HCT116 (cell line): ENCODE results near the gene RNF180. TPM values are rescaled to one million over a fixed set of nuclear protein-coding genes. Genes with fewer than 3 reads are reported as not detected.

Experiments
- ATAC-seq: fragments of 200-7000 bp; cut with Tn5 transposase; 2 replicates; pipeline ENCODE4 v1.9.1; 2020; ENCODE audit warnings: mild to moderate bottlenecking, moderate library complexity
- BruUV-seq: library from RNA; stranded (reverse); fragments of 400-500 nt; replicated peaks from 2 replicates; lab custom pipeline; 2021; lab: Mats Ljungman, UMichigan
- CTCF ChIA-PET: fragments of 300-600 bp; sonication (Branson Sonifier 250); formaldehyde crosslinking; loops from one replicate; lab custom pipeline; 2021; ENCODE audit warnings: antibody characterized with exemption; lab: Charles Lee
- POLR2A ChIA-PET: fragments of 300-600, 350-600 bp; sonication (Branson Sonifier 250); formaldehyde crosslinking; loops from one replicate; lab custom pipeline; 2021; ENCODE audit warnings: antibody characterized with exemption; lab: Charles Lee
- RAD21 ChIA-PET, 2 experiments: fragments of 300-600 bp; sonication (Branson Sonifier 250); formaldehyde crosslinking; loops; one replicate each; lab custom pipeline; 2023; ENCODE audit warnings: low total read pairs in 2 of 2; ENCODE audit not compliant: uncharacterized antibody in 2 of 2, unreplicated experiment in 2 of 2, low non-redundant PET in 1 of 2; lab: Charles Lee
- DNase-seq: peaks from one replicate; pipeline ENCODE4 v3.0.0-alpha.2; 2010; ENCODE audit warnings: low read depth, low spot score
- H2AFZ ChIP-seq: fragments of 200-600 bp; shearing (Covaris generic), sonication (generic); 2 replicates; pipeline ENCODE4 v1.6.1; 2017; ENCODE audit warnings: low read depth, mixed run types, mixed read lengths, antibody characterized with exemption, low read length; ENCODE audit not compliant: poor library complexity, severe bottlenecking
- H3K27ac ChIP-seq: 2 replicates; pipeline ENCODE4 v1.5.1; 2012; ENCODE audit warnings: low read depth, low read length
- H3K27me3 ChIP-seq: fragments of 200-600 bp; sonication (generic); 2 replicates; pipeline ENCODE4 v1.6.1; 2016; ENCODE audit warnings: mixed run types, low read length, mixed read lengths; ENCODE audit not compliant: insufficient read depth
- H3K36me3 ChIP-seq, 2 experiments: fragments of 200-500 bp in 1 of 2; fragments of 200-600 bp in 1 of 2; sonication (Bioruptor generic) in 1 of 2; sonication (generic) in 1 of 2; 2 replicates each; pipeline versions ENCODE4 v1.5.1 to v1.6.1; 2014 to 2016; ENCODE audit warnings: low read length in 2 of 2, inconsistent platforms in 1 of 2, mixed read lengths in 1 of 2, mixed run types in 1 of 2; ENCODE audit not compliant: insufficient read depth in 2 of 2, control insufficient read depth in 1 of 2
- H3K4me1 ChIP-seq, 2 experiments: fragments of 200-600 bp in 1 of 2; sonication (generic) in 1 of 2; 2 replicates each; pipeline versions ENCODE4 v1.5.1 to v1.6.1; 2012 to 2017; ENCODE audit warnings: low read length in 2 of 2, inconsistent platforms in 1 of 2, mild to moderate bottlenecking in 1 of 2, mixed read lengths in 1 of 2, mixed run types in 1 of 2, moderate library complexity in 1 of 2; ENCODE audit not compliant: insufficient read depth in 2 of 2, control insufficient read depth in 1 of 2
- H3K4me2 ChIP-seq: fragments of 200-600 bp; sonication (generic); 2 replicates; pipeline ENCODE4 v1.6.1; 2017; ENCODE audit warnings: mixed run types, low read length, mixed read lengths
- H3K4me3 ChIP-seq, 2 experiments: fragments of 200-600 bp in 1 of 2; sonication (generic) in 1 of 2; replicated peaks in 1 of 2; 2 replicates each; pipeline ENCODE4 v1.5.1; 2011 to 2016; ENCODE audit warnings: low read length in 2 of 2, control low read depth in 1 of 2, low read depth in 1 of 2, mild to moderate bottlenecking in 1 of 2, mixed read lengths in 1 of 2, mixed run types in 1 of 2
- H3K79me2 ChIP-seq: fragments of 200-600 bp; sonication (generic); 2 replicates; pipeline ENCODE4 v1.6.1; 2017; ENCODE audit warnings: mild to moderate bottlenecking, mixed run types, low read length, moderate library complexity, mixed read lengths; ENCODE audit not compliant: insufficient read depth
- H3K9ac ChIP-seq: fragments of 200-600 bp; sonication (generic); 2 replicates; pipeline ENCODE4 v1.6.1; 2016; ENCODE audit warnings: low read length, mixed read lengths
- H3K9me2 ChIP-seq: fragments of 200-600 bp; sonication (generic), shearing (Covaris generic); 2 replicates; pipeline ENCODE4 v1.6.1; 2017; ENCODE audit warnings: mixed run types, mild to moderate bottlenecking, moderate library complexity; ENCODE audit not compliant: insufficient read depth
- H3K9me3 ChIP-seq, 2 experiments: fragments of 200-500 bp in 1 of 2; fragments of 200-600 bp in 1 of 2; sonication (Bioruptor generic) in 1 of 2; sonication (generic) in 1 of 2; 2 replicates each; pipeline ENCODE4 v1.6.1; 2014 to 2017; ENCODE audit warnings: low read length in 2 of 2, mixed read lengths in 2 of 2, inconsistent platforms in 1 of 2, low read depth in 1 of 2, mild to moderate bottlenecking in 1 of 2, mixed run types in 1 of 2, moderate library complexity in 1 of 2; ENCODE audit not compliant: control insufficient read depth in 1 of 2, insufficient read depth in 1 of 2
- H4K20me1 ChIP-seq: fragments of 200-600 bp; sonication (generic), shearing (Covaris generic); 2 replicates; pipeline ENCODE4 v1.6.1; 2017; ENCODE audit warnings: mixed run types, mild to moderate bottlenecking, moderate library complexity; ENCODE audit not compliant: insufficient read depth
- CBX3 ChIP-seq: IDR thresholded peaks from 2 replicates; pipeline ENCODE4 v1.6.1; 2012; ENCODE audit warnings: low read depth
- CEBPB ChIP-seq: IDR thresholded peaks from 2 replicates; pipeline ENCODE4 v1.6.1; 2012; ENCODE audit warnings: low read depth
- CTCF ChIP-seq, 3 experiments: fragments of 200-600 bp in 1 of 3; sonication (generic) in 1 of 3; IDR thresholded peaks in 2 of 3; conservative IDR thresholded peaks in 1 of 3; 2 replicates each; pipeline ENCODE4 v1.5.1; 2012 to 2017; ENCODE audit warnings: low read depth in 2 of 3, low read length in 2 of 3, antibody characterized with exemption in 1 of 3, borderline replicate concordance in 1 of 3, control low read depth in 1 of 3, mild to moderate bottlenecking in 1 of 3, mixed read lengths in 1 of 3, mixed run types in 1 of 3, moderate library complexity in 1 of 3; ENCODE audit not compliant: insufficient read depth in 1 of 3
- EGR1 ChIP-seq: IDR thresholded peaks from 2 replicates; pipeline ENCODE4 v1.6.1; 2012; ENCODE audit warnings: low read depth
- ELF1 ChIP-seq: IDR thresholded peaks from 2 replicates; pipeline ENCODE4 v1.6.1; 2012; ENCODE audit warnings: low read depth, borderline replicate concordance
- EZH2 ChIP-seq: fragments of 200-600 bp; sonication (generic); IDR thresholded peaks from 2 replicates; pipeline ENCODE4 v1.6.1; 2017; ENCODE audit warnings: antibody characterized with exemption, mixed run types
- EZH2phosphoT487 ChIP-seq: fragments of 200-600 bp; IDR thresholded peaks from 2 replicates; pipeline ENCODE4 v1.6.1; 2018; ENCODE audit warnings: antibody characterized with exemption, borderline replicate concordance
- FOSL1 ChIP-seq: IDR thresholded peaks from 2 replicates; pipeline ENCODE4 v1.6.1; 2012; ENCODE audit warnings: low read depth
- JUND ChIP-seq: IDR thresholded peaks from 2 replicates; pipeline ENCODE4 v1.6.1; 2012
- POLR2AphosphoS5 ChIP-seq: IDR thresholded peaks from 2 replicates; pipeline ENCODE4 v1.6.1; 2011; ENCODE audit warnings: mild to moderate bottlenecking, low read depth, low read length, moderate library complexity
- RAD21 ChIP-seq: IDR thresholded peaks from 2 replicates; pipeline ENCODE4 v1.6.1; 2012; ENCODE audit warnings: low read depth, mild to moderate bottlenecking
- SIN3A ChIP-seq: IDR thresholded peaks from 2 replicates; pipeline ENCODE4 v1.6.1; 2012; ENCODE audit warnings: low read depth
- YY1 ChIP-seq: IDR thresholded peaks from 2 replicates; pipeline ENCODE4 v1.6.1; 2011; ENCODE audit warnings: low read length, low read depth, moderate library complexity, mild to moderate bottlenecking; ENCODE audit not compliant: insufficient replicate concordance; ENCODE audit errors: extremely low read depth
- ZNF274 ChIP-seq: fragments of 200-500 bp; sonication (Bioruptor generic); IDR thresholded peaks from 2 replicates; pipeline ENCODE4 v1.6.1; 2014; ENCODE audit warnings: mild to moderate bottlenecking, low read depth, low read length, inconsistent platforms
- intact Hi-C: fragments of 100-400 bp; cut with micrococcal nuclease; formaldehyde crosslinking; loops from 2 replicates; pipeline ENCODE4 v1.10.0; 2022
- total RNA-seq: library from RNA; stranded (reverse); gene quantifications from one replicate; pipeline ENCODE4 v1.2.1, GENCODE V29; 2021; ENCODE audit not compliant: unreplicated experiment
- TF ChIP-seq, protein P1 (sequence below): IDR thresholded peaks from 2 replicates; pipeline ENCODE4 v1.6.1; 2012; ENCODE audit warnings: low read depth

RNF180 gene
- total RNA-seq, 1 experiment from 2014 or later, result not detected

- TF ChIP-seq FOSL1 (no peak), EGR1 (no peak)
- TF ChIP-seq, protein P1, sequence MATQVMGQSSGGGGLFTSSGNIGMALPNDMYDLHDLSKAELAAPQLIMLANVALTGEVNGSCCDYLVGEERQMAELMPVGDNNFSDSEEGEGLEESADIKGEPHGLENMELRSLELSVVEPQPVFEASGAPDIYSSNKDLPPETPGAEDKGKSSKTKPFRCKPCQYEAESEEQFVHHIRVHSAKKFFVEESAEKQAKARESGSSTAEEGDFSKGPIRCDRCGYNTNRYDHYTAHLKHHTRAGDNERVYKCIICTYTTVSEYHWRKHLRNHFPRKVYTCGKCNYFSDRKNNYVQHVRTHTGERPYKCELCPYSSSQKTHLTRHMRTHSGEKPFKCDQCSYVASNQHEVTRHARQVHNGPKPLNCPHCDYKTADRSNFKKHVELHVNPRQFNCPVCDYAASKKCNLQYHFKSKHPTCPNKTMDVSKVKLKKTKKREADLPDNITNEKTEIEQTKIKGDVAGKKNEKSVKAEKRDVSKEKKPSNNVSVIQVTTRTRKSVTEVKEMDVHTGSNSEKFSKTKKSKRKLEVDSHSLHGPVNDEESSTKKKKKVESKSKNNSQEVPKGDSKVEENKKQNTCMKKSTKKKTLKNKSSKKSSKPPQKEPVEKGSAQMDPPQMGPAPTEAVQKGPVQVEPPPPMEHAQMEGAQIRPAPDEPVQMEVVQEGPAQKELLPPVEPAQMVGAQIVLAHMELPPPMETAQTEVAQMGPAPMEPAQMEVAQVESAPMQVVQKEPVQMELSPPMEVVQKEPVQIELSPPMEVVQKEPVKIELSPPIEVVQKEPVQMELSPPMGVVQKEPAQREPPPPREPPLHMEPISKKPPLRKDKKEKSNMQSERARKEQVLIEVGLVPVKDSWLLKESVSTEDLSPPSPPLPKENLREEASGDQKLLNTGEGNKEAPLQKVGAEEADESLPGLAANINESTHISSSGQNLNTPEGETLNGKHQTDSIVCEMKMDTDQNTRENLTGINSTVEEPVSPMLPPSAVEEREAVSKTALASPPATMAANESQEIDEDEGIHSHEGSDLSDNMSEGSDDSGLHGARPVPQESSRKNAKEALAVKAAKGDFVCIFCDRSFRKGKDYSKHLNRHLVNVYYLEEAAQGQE, result no peak
Observed at GRCh38 chr5:64285188-64286130, 119.8 kb downstream of the RNF180 start (continued).

DNA sequence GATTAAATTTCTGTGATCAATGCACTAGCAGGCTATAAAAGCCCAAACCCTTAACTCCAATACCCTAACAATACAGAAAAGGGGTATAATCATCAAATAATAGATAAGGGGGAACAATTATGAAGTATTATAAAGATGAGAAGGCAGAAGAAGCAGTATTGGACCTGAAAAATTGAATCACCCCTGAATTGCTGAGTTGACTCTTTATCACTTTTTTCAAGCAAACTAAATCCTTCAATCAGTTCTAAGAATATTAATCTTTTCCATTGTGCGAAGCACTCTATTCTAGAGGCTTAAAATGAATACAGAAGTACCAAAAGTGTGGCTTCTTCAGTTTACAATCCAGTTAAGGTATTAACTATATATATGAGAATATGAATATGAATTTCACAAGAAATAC is 120.7 kb downstream of the RNF180 start:
- no peak overlapping the region for H3K4me3 ChIP-seq
- no peak for DNase-seq
- ChIA-PET RAD21 (no interaction called here), CTCF (no interaction called here), POLR2A (no interaction called here)
- H3K9ac ChIP-seq, result no peak overlapping the region
- no peak for TF ChIP-seq CBX3
- no peak for TF ChIP-seq JUND
- TF ChIP-seq, protein P1, result no peak
- TF ChIP-seq POLR2AphosphoS5, result no peak
- TF ChIP-seq SIN3A, result no peak
- TF ChIP-seq ELF1, result no peak
- TF ChIP-seq CEBPB, result no peak
- no peak for TF ChIP-seq FOSL1
- no peak for TF ChIP-seq CTCF (IDR thresholded peaks at IDR 0.05 in 2 of 3, conservative IDR thresholded peaks at IDR 0.05 in 1 of 3; ENCODE audit: borderline replicate concordance in 1 of 3, insufficient read depth in 1 of 3, low read depth in 2 of 3, low read length in 2 of 3)
- no peak for TF ChIP-seq RAD21
- TF ChIP-seq EZH2, result no peak
- no peak for TF ChIP-seq EZH2phosphoT487
- TF ChIP-seq EGR1, result no peak
- no peak for TF ChIP-seq ZNF274
- no peak for TF ChIP-seq YY1
- no peaks in the 10 kb centered on the region for H3K9me2 ChIP-seq
- no TSS peak for BruUV-seq
- H3K36me3 ChIP-seq, result no peaks in the 10 kb centered on the region
- no peak overlapping the region for H2AFZ ChIP-seq
- H3K4me2 ChIP-seq, result no peak overlapping the region
- H4K20me1 ChIP-seq, result no peaks in the 10 kb centered on the region
- intact Hi-C loops, result no loop called here
- no peak for ATAC-seq
- H3K27me3 ChIP-seq, result no peaks in the 10 kb centered on the region
- no peaks in the 10 kb centered on the region for H3K4me1 ChIP-seq
- no peaks in the 10 kb centered on the region for H3K79me2 ChIP-seq
- no peak overlapping the region for H3K27ac ChIP-seq
- peaks cover 0 to 4% of the 10 kb centered on the region in 2 experiments; a peak in 1 of 4 replicates for H3K9me3 ChIP-seq
